ENCODE results near the gene IMPACT. TPM values are rescaled to one million over a fixed set of nuclear protein-coding genes. Genes with fewer than 3 reads are reported as not detected.

The IMPACT gene
- polyA plus RNA-seq, 6 donors from 2014 or later = 15.2 to 34.3 (median 27.6) TPM

- DNase-seq = no peak
- Mint-ChIP-seq H3K9me3 (no peaks in the 10 kb centered on the region), H3K27me3 (peaks cover 4% of the 10 kb centered on the region in 3 donors), H3K36me3 (no peaks in the 10 kb centered on the region), H3K27ac (no peak overlapping the region), H3K4me3 (no peak overlapping the region), H3K4me1 (no peaks in the 10 kb centered on the region)
- ATAC-seq (ENCODE audit: low read depth in 2 of 2) = no peak
Observed at GRCh38 chr18:24470022-24470618, 43.6 kb downstream of the IMPACT start.

GRCh38 chr18:24470805-24471204 is 44.3 kb downstream of the IMPACT start:
- no peaks in the 10 kb centered on the region for H3K9me3 Mint-ChIP-seq
- peaks cover 0 to 4% (median 0%) of the 10 kb centered on the region in 3 donors for H3K27me3 Mint-ChIP-seq
- H3K4me1 Mint-ChIP-seq = no peaks in the 10 kb centered on the region
- no peak overlapping the region for H3K27ac Mint-ChIP-seq
- no peak for DNase-seq
- H3K36me3 Mint-ChIP-seq = no peaks in the 10 kb centered on the region
- H3K4me3 Mint-ChIP-seq = no peak overlapping the region
- ATAC-seq (ENCODE audit: low read depth in 2 of 2) = no peak

DNA sequence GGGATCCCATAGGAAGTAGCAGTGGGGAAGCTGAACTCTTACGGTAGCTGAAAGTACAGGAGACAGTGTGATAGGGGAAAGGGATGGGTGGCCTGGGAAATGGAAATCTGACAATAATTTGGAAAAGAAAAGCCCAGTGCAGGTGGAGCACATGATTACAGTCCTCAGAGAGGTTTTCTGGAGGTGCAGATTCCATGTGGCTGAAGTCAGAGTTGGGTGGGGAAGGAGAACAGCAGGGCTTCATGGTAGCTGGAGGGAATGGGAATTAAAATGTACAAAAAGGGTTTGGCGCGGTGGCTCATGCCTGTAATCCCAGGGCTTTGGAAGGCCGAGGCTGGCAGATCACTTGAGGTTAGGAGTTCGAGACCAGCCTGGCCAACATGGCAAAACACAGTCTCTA is 46.1 kb downstream of the IMPACT start:
- no peaks in the 10 kb centered on the region for H3K36me3 Mint-ChIP-seq
- peaks cover 0 to 4% (median 0%) of the 10 kb centered on the region in 3 donors for H3K27me3 Mint-ChIP-seq
- DNase-seq (no peak), ATAC-seq (ENCODE audit: low read depth in 2 of 2) (no peak)
- H3K4me3 Mint-ChIP-seq = no peak overlapping the region
- H3K4me1 Mint-ChIP-seq = no peaks in the 10 kb centered on the region
- H3K27ac Mint-ChIP-seq = no peak overlapping the region
- no peaks in the 10 kb centered on the region for H3K9me3 Mint-ChIP-seq

- DNase-seq (no peak), ATAC-seq (ENCODE audit: low read depth in 2 of 2) (no peak)
- H3K27me3 Mint-ChIP-seq = peaks cover 0 to 4% (median 0%) of the 10 kb centered on the region in 3 donors
- no peaks in the 10 kb centered on the region for H3K36me3 Mint-ChIP-seq
- peaks cover 0 to 1% (median 0%) of the 10 kb centered on the region in 7 donors for H3K9me3 Mint-ChIP-seq
- no peak overlapping the region for H3K27ac Mint-ChIP-seq
- no peak overlapping the region for H3K4me3 Mint-ChIP-seq
- no peaks in the 10 kb centered on the region for H3K4me1 Mint-ChIP-seq
Observed at GRCh38 chr18:24474406-24474805, 47.9 kb downstream of the IMPACT start.

DNA sequence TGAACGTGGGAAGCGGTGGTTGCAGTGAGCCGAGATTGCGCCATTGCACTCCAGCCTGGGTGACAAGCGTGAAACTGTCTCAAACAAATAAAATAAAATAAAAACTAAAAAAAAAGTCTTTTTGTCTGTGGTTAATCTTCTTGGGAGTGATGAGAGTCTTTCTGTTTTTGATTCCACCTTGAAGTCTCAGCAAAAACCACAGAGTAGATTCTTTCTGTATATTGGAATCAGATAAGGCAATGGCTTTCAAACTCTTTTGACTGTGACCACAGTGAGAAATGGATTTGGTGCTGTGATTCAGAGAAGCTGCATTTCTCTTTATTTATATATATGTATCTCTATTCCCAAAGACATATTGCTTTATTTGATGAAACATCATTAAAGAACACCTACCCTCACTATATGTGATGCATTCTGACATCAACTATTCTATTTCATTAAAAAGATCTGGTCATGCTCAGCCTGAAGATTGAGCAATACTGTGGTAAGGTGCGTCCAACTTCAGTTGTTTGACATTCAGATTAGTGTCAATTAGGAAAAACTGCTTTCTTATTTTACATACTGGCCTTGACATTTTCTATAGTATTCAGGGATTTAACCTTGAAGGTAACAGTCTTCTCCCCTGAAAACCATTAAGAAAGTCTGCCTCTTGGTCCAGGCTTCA is 49.6 kb downstream of the IMPACT start:
- peaks cover 0 to 4% (median 0%) of the 10 kb centered on the region in 3 donors for H3K27me3 Mint-ChIP-seq
- no peak overlapping the region for H3K4me3 Mint-ChIP-seq
- no peaks in the 10 kb centered on the region for H3K36me3 Mint-ChIP-seq
- ATAC-seq (ENCODE audit: low read depth in 2 of 2) (no peak), DNase-seq (no peak)
- H3K9me3 Mint-ChIP-seq = peaks cover 1 to 13% (median 4%) of the 10 kb centered on the region in 7 donors
- peaks cover 0 to 2% (median under 1%) of the 10 kb centered on the region in 3 donors for H3K4me1 Mint-ChIP-seq
- H3K27ac Mint-ChIP-seq = no peak overlapping the region

GRCh38 chr18:24479371-24479770 is 52.9 kb downstream of the IMPACT start:
- peaks cover 2 to 17% (median 7%) of the 10 kb centered on the region in 7 donors for H3K9me3 Mint-ChIP-seq
- no peak overlapping the region for H3K4me3 Mint-ChIP-seq
- peaks cover 0 to 5% (median 4%) of the 10 kb centered on the region in 3 donors for H3K4me1 Mint-ChIP-seq
- H3K27ac Mint-ChIP-seq = no peak overlapping the region
- no peaks in the 10 kb centered on the region for H3K36me3 Mint-ChIP-seq
- DNase-seq = no peak
- ATAC-seq (ENCODE audit: low read depth in 2 of 2) = no peak
- H3K27me3 Mint-ChIP-seq = no peaks in the 10 kb centered on the region

GRCh38 chr18:24482821-24483220 is 56.4 kb downstream of the IMPACT start:
- DNase-seq = no peak
- Mint-ChIP-seq H3K4me3 (no peak overlapping the region), H3K36me3 (no peaks in the 10 kb centered on the region), H3K4me1 (peaks cover 4 to 11% (median 8%) of the 10 kb centered on the region in 3 donors), H3K27me3 (peaks cover 0 to 6% (median 5%) of the 10 kb centered on the region in 3 donors), H3K9me3 (peaks cover 2 to 17% (median 7%) of the 10 kb centered on the region in 7 donors), H3K27ac (no peak overlapping the region)
- ATAC-seq (ENCODE audit: low read depth in 2 of 2) = no peak

DNA sequence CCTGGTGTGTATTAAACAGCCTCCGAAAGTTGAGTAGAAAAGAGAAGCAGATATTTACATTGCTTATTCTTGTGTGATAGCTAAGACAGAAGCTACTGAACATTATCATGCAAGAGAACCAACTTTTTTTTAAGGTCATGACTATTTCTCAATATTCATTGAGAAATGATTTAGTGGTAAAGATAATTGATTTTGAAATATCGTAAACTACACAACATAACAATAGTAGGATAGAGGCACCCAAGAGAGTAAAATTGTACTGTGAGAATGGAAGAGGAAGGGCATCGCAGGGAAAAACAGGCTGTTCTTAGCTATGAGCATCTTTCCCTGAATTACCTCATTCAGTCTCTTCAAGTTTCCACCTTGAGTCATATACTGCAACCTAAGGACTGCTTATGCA is 59.2 kb downstream of the IMPACT start:
- Mint-ChIP-seq H3K4me3 (no peak overlapping the region), H3K9me3 (peaks cover 0 to 7% (median 4%) of the 10 kb centered on the region in 7 donors), H3K27ac (no peak overlapping the region), H3K4me1 (peaks cover 14 to 23% (median 19%) of the 10 kb centered on the region in 3 donors), H3K27me3 (peaks cover 0 to 8% (median 5%) of the 10 kb centered on the region in 3 donors), H3K36me3 (no peaks in the 10 kb centered on the region)
- ATAC-seq (ENCODE audit: low read depth in 2 of 2) = no peak
- no peak for DNase-seq

DNA sequence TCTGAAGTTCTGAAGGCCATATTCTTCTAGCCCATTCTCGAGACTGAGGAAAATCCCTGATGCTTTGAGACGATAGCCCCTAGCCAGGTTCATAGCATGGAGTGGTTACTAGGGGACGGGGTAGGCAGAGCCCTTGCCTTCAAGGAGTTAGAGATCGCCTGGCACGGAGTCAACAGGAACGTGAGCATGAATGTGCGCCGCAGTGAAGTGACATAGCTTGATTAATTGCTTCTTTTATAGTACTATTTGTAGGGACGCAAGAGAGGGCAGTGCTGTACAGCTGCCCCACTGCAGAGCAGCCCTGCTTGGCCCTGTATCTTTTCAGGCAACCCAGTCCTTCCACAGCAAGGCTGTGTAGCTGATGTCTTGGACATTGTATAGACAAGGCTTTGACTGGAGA is 60.2 kb downstream of the IMPACT start:
- peak overlapping the region in 3 of 6 donors; percentile 39 to 60 (median 41) for H3K27ac Mint-ChIP-seq
- H3K27me3 Mint-ChIP-seq = peaks cover 0 to 8% (median 5%) of the 10 kb centered on the region in 3 donors
- DNase-seq (no peak), ATAC-seq (ENCODE audit: low read depth in 2 of 2) (no peak)
- H3K36me3 Mint-ChIP-seq = no peaks in the 10 kb centered on the region
- H3K4me3 Mint-ChIP-seq = peak overlapping the region in 1 of 8 donors; percentile 4
- no peaks in the 10 kb centered on the region for H3K9me3 Mint-ChIP-seq
- peaks cover 14 to 20% (median 17%) of the 10 kb centered on the region in 3 donors for H3K4me1 Mint-ChIP-seq

DNA sequence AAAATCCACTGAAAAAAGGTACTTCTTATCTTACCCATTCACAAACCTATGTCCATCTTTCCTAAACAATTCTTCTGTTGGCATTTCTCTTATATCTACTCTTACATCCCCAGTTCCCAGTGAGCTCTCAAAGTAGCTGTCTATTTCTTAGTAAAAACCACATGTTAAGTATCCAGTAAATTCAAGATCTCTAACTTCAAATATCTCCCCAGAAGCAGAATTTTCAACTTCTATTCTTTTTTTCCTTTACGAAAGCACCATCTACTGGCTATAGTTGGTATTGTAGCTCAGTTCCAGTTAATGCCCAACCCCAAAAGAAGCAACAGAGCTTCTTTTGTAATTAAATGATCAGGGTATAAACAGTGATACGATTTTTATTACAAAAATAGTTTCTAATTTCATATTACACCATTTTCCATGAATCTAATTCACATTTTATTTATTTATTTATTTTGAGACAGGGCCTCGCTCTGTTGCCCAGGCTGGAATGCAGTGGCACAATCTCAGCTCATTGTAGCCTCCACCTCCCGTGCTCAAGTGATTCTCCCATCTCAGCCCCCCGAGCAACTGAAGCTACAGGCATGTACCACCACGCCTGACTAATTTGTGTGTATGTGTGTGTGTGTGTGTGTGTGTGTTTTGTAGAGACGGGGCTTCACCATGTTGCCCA is 62.5 kb downstream of the IMPACT start:
- Mint-ChIP-seq H3K4me3 (peak overlapping the region in 2 of 8 donors; percentile 19 to 42), H3K27me3 (peaks cover 0 to 8% (median 5%) of the 10 kb centered on the region in 3 donors), H3K9me3 (peaks cover 0 to 5% (median 0%) of the 10 kb centered on the region in 7 donors), H3K27ac (peak overlapping the region in 1 of 6 donors; percentile 67), H3K4me1 (peaks cover 20 to 32% (median 29%) of the 10 kb centered on the region in 3 donors), H3K36me3 (no peaks in the 10 kb centered on the region)
- peak in 1 of 2 donors; percentile 46 for ATAC-seq (ENCODE audit: low read depth in 2 of 2)
- DNase-seq = peak; percentile 38

GRCh38 chr18:24490539-24490938 is 64.1 kb downstream of the IMPACT start:
- Mint-ChIP-seq H3K9me3 (peaks cover 0 to 6% (median 0%) of the 10 kb centered on the region in 7 donors), H3K27me3 (peaks cover 0 to 8% (median 5%) of the 10 kb centered on the region in 3 donors), H3K4me1 (peaks cover 20 to 32% (median 29%) of the 10 kb centered on the region in 3 donors), H3K36me3 (no peaks in the 10 kb centered on the region), H3K4me3 (no peak overlapping the region), H3K27ac (peak overlapping the region in 1 of 6 donors; percentile 36)
- ATAC-seq (ENCODE audit: low read depth in 2 of 2) = no peak
- DNase-seq = no peak

DNA sequence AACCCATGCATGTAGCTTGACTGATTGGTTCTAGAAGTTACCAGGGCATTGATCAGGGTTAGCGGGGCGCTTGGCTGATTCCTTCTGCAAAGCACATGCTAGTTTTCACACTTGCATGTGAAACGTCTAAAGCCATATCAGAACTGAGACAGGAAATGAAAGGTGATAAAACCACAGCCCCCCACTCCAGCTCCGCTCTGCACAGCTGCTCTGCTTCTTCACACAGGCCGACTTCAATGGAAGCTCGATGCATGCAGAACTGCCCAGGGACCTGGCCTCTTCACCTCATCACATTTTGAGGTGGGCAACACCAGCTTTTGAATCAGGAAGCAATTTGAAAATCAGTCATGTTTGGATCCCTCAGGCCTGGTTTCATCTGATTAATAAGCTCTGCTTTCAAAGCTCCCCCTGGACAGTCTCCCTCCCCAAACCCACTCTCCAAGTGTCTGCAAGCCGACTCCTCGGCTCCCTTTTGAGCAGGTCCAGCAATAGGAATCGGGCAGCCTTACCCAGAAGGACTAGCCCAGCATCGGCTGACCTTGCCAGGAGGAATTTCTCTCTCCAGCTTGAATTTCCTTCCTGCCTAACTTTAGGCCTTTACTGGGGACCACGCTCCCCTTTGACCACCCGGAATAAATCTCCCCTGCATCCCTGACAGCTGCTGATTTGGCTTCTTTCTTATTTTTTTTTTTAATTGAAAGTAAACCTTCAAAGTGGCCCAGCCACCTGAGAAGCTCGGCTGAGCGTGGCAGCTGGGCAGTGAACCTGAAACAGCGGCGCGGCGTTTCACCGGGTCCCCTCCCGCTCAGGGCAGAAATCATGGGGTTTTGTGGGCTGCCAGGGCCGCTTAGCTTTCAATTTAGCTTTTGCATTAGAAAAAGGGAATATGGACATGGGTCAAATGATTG is 65.7 kb downstream of the IMPACT start:
- no peak for DNase-seq
- Mint-ChIP-seq H3K27ac (peak overlapping the region in 4 of 6 donors; percentile 3 to 91 (median 56)), H3K27me3 (peaks cover 0 to 8% (median 0%) of the 10 kb centered on the region in 3 donors)

More for the DNA sequence above, 65.7 kb downstream of the IMPACT start:
- ATAC-seq (ENCODE audit: low read depth in 2 of 2) = peak; percentile 57 to 66
- Mint-ChIP-seq H3K4me3 (peak overlapping the region in 6 of 8 donors; percentile 0 to 73 (median 23)), H3K9me3 (peaks cover 0 to 6% (median 0%) of the 10 kb centered on the region in 7 donors), H3K4me1 (peaks cover 20 to 32% (median 29%) of the 10 kb centered on the region in 3 donors), H3K36me3 (no peaks in the 10 kb centered on the region)
